ENCODE results near the gene MRPS9. TPM values are rescaled to one million over a fixed set of nuclear protein-coding genes. Genes with fewer than 3 reads are reported as not detected.

The MRPS9 gene
- total RNA-seq, 1 experiment from 2014 or later: 60.0 TPM

GRCh38 chr2:105143094-105143466, 105.2 kb downstream of the MRPS9 start:
- Histone ChIP-seq H2AFZ (ENCODE audit: low read length) (no peak overlapping the region), H3K23me2 (ENCODE audit: insufficient read length, low read depth, low read length, poor library complexity, severe bottlenecking) (peaks cover 5% of the 10 kb centered on the region), H3K14ac (ENCODE audit: insufficient read depth, low read length) (no peak overlapping the region), H2AK5ac (ENCODE audit: insufficient read length, low read length) (no peak overlapping the region), H2BK20ac (ENCODE audit: low read depth, low read length, poor library complexity, severe bottlenecking) (no peak overlapping the region), H3K4ac (ENCODE audit: low read depth, low read length) (no peak overlapping the region), H2BK15ac (ENCODE audit: low read depth, low read length) (no peak overlapping the region), H3K4me1 (ENCODE audit: insufficient read depth, low read length) (no peaks in the 10 kb centered on the region), H3K79me2 (ENCODE audit: insufficient read depth, low read length) (no peaks in the 10 kb centered on the region), H3K9ac (ENCODE audit: extremely low read depth, insufficient read length, low read length) (peak overlapping the region; percentile 38), H3T11ph (ENCODE audit: low read length) (no peak overlapping the region), H3K9me3 (ENCODE audit: control insufficient read depth, low read depth, low read length) (no peaks in the 10 kb centered on the region), H3K79me1 (ENCODE audit: insufficient read depth, low read depth, low read length, poor library complexity, severe bottlenecking) (no peaks in the 10 kb centered on the region), H3K23ac (ENCODE audit: insufficient read length, low read depth, low read length) (no peak overlapping the region), H2BK5ac (ENCODE audit: insufficient read length, low read length) (no peak overlapping the region), H3K27ac (ENCODE audit: insufficient read length, low read depth, low read length) (no peak overlapping the region), H3K56ac (ENCODE audit: insufficient read length, low read depth, low read length) (no peak overlapping the region), H4K20me1 (ENCODE audit: control insufficient read depth, insufficient read depth, insufficient read length) (no peaks in the 10 kb centered on the region), H3K18ac (ENCODE audit: insufficient read length, low read depth, low read length) (no peak overlapping the region), H4K5ac (ENCODE audit: insufficient read length, low read depth, low read length) (no peak overlapping the region), H3K27me3 (ENCODE audit: insufficient read depth, low read length) (no peaks in the 10 kb centered on the region), H4K91ac (ENCODE audit: insufficient read length, low read depth, low read length) (no peak overlapping the region), H2BK120ac (ENCODE audit: low read depth, low read length, poor library complexity, severe bottlenecking) (no peak overlapping the region), H3K4me2 (ENCODE audit: insufficient read depth, insufficient read length, low read length) (peak overlapping the region; percentile 55), H2BK12ac (ENCODE audit: insufficient read length, low read depth, low read length) (no peak overlapping the region), H4K8ac (replicated peaks; ENCODE audit: insufficient read length, low read depth, low read length) (no peak overlapping the region)
- Mint-ChIP-seq H3K4me1 (peaks cover 17 to 22% of the 10 kb centered on the region in 2 experiments), H3K27ac (no peak overlapping the region), H3K9me3 (no peaks in the 10 kb centered on the region; a peak in 1 of 5 replicates), H3K4me3 (peak overlapping the region; percentile 87 to 90), H3K36me3 (ENCODE audit: insufficient read depth in 1 of 3, low read depth in 3 of 3) (peaks cover 0 to 7% (median 0%) of the 10 kb centered on the region in 3 experiments; a peak in 1 of 7 replicates), H3K27me3 (ENCODE audit: low read depth) (peaks cover 29% of the 10 kb centered on the region)
- DNase-seq: no peak
- TF ChIP-seq CTCF (conservative IDR thresholded peaks at IDR 0.05): no peak
- 100% methylated on average over 1 of the region's 6 CpGs for WGBS (ENCODE audit: extremely low coverage, insufficient read length, low lambda C conversion rate)
